SK-N-SH treated with all-trans-retinoic acid at 6 μM for 48 hours (cell line): Measurements from ENCODE around the gene TMEM86A.
"Not testable (repeated sequence)": the region's sequence is repeated elsewhere in the genome, so short reads cannot be mapped to it uniquely, and the experiment has no call there.

ENCODE experiments used
- ATAC-seq: fragments of 200-7000 bp; cut with Tn5 transposase; 3 replicates; pipeline ENCODE4 v1.9.1; 2020; ENCODE audit warnings: mild to moderate bottlenecking, moderate library complexity
- CSDC2 ChIP-seq: fragments of 250-450 bp; sonication (Bioruptor Pico); IDR thresholded peaks from 2 replicates; pipeline ENCODE4 v1.5.0; 2020; ENCODE audit warnings: mild to moderate bottlenecking, moderate library complexity
- ESRRG ChIP-seq: fragments of 250-450 bp; sonication (Bioruptor Pico); IDR thresholded peaks from 2 replicates; pipeline ENCODE4 v1.6.1; 2021; ENCODE audit warnings: mild to moderate bottlenecking
- GLIS3 ChIP-seq: fragments of 250-450 bp; sonication (Bioruptor Pico); IDR thresholded peaks from 2 replicates; pipeline ENCODE4 v1.5.0; 2020; ENCODE audit warnings: mild to moderate bottlenecking, moderate library complexity
- ISL1 ChIP-seq: fragments of 250-450 bp; sonication (Bioruptor Pico); IDR thresholded peaks from 2 replicates; pipeline ENCODE4 v2.1.2; 2022; ENCODE audit warnings: mild to moderate bottlenecking, moderate library complexity
- OSR1 ChIP-seq: fragments of 250-450 bp; sonication (Bioruptor Pico); IDR thresholded peaks from 2 replicates; pipeline ENCODE4 v1.8.0; 2022; ENCODE audit warnings: moderate library complexity, mild to moderate bottlenecking, inconsistent platforms
- PPARA ChIP-seq: fragments of 250-450 bp; sonication (Bioruptor Pico); IDR thresholded peaks from 2 replicates; pipeline ENCODE4 v1.5.0; 2020; ENCODE audit warnings: mild to moderate bottlenecking, borderline replicate concordance
- RARB ChIP-seq: fragments of 250-450 bp; sonication (Bioruptor Pico); IDR thresholded peaks from 2 replicates; pipeline ENCODE4 v1.8.0; 2021; ENCODE audit warnings: mild to moderate bottlenecking, moderate library complexity
- SNAI2 ChIP-seq: fragments of 250-450 bp; sonication (Bioruptor Pico); IDR thresholded peaks from 2 replicates; pipeline ENCODE4 v1.5.0; 2020; ENCODE audit warnings: mild to moderate bottlenecking, moderate library complexity
- TCF4 ChIP-seq: fragments of 250-450 bp; sonication (Bioruptor Pico); IDR thresholded peaks from 2 replicates; pipeline ENCODE4 v1.8.0; 2021; ENCODE audit warnings: mild to moderate bottlenecking, moderate library complexity, borderline replicate concordance
- TOX ChIP-seq: fragments of 250-450 bp; sonication (Bioruptor Pico); IDR thresholded peaks from 2 replicates; pipeline ENCODE4 v1.8.0; 2021; ENCODE audit warnings: mild to moderate bottlenecking, moderate library complexity, borderline replicate concordance
- ZC3H10 ChIP-seq: fragments of 250-450 bp; sonication (Bioruptor Pico); IDR thresholded peaks from 2 replicates; pipeline ENCODE4 v1.5.1; 2021; ENCODE audit warnings: mild to moderate bottlenecking, moderate library complexity
- ZFP3 ChIP-seq: fragments of 250-450 bp; sonication (Bioruptor Pico); IDR thresholded peaks from 2 replicates; pipeline ENCODE4 v1.5.0; 2020; ENCODE audit warnings: mild to moderate bottlenecking, moderate library complexity
- ZFP30 ChIP-seq: fragments of 450-650 bp; formaldehyde crosslinking; IDR thresholded peaks from 2 replicates; pipeline ENCODE4 v1.5.0; 2022; ENCODE audit warnings: mild to moderate bottlenecking, moderate library complexity
- ZNF565 ChIP-seq: fragments of 450-650 bp; formaldehyde crosslinking; conservative IDR thresholded peaks from 2 replicates; pipeline ENCODE4 v1.5.0; 2020; ENCODE audit warnings: low read depth, mild to moderate bottlenecking, moderate library complexity
- ZNF70 ChIP-seq: fragments of 450-650 bp; formaldehyde crosslinking; IDR thresholded peaks from 2 replicates; pipeline ENCODE4 v1.5.0; 2020; ENCODE audit warnings: mild to moderate bottlenecking, moderate library complexity
- ZNF8 ChIP-seq: fragments of 450-650 bp; formaldehyde crosslinking; IDR thresholded peaks from 2 replicates; pipeline ENCODE4 v1.5.0; 2020; ENCODE audit warnings: mild to moderate bottlenecking, moderate library complexity
- TF ChIP-seq, protein P1 (sequence below): fragments of 250-450 bp; sonication (Bioruptor Pico); IDR thresholded peaks from 2 replicates; pipeline ENCODE4 v1.5.1; 2021; ENCODE audit warnings: mild to moderate bottlenecking, moderate library complexity
- TF ChIP-seq, protein P2 (sequence below): fragments of 250-450 bp; sonication (Bioruptor Pico); IDR thresholded peaks from 2 replicates; pipeline ENCODE4 v1.8.0; 2020; ENCODE audit warnings: mild to moderate bottlenecking, moderate library complexity, borderline replicate concordance
- TF ChIP-seq, protein P3 (sequence below): fragments of 250-450 bp; sonication (Bioruptor Pico); IDR thresholded peaks from 2 replicates; pipeline ENCODE4 v1.5.1; 2020; ENCODE audit warnings: low read depth, mild to moderate bottlenecking, moderate library complexity
- TF ChIP-seq, protein P4 (sequence below): fragments of 250-450 bp; sonication (Bioruptor Pico); IDR thresholded peaks from 2 replicates; pipeline ENCODE4 v1.5.0; 2020; ENCODE audit warnings: mild to moderate bottlenecking, moderate library complexity

TMEM86A gene

DNA sequence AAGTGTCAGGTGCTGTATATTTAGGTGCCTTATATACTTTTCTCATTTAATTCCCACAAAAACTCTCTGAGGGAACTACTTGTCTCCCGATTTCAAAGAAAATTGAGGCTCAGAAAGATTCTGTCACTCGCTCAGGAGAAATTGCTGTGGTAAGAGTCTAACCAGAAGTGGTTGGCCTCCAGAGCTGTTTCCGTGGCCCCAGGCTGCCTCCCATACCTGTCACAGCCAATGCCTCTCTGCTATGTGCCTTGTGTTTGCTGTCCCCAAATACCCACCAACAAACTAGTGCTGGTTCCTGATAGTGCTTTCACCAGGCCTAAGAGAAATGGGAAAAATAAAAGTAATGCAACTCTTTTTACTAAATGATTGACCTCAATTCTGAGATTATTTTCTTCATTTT lies 21.0 kb upstream of the TMEM86A start:
- ATAC-seq, result no peak
- TF ChIP-seq, protein P1, sequence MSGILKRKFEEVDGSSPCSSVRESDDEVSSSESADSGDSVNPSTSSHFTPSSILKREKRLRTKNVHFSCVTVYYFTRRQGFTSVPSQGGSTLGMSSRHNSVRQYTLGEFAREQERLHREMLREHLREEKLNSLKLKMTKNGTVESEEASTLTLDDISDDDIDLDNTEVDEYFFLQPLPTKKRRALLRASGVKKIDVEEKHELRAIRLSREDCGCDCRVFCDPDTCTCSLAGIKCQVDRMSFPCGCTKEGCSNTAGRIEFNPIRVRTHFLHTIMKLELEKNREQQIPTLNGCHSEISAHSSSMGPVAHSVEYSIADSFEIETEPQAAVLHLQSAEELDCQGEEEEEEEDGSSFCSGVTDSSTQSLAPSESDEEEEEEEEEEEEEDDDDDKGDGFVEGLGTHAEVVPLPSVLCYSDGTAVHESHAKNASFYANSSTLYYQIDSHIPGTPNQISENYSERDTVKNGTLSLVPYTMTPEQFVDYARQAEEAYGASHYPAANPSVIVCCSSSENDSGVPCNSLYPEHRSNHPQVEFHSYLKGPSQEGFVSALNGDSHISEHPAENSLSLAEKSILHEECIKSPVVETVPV (CRISPR knock-in tag), result no peak
- TF ChIP-seq ZNF565 (CRISPR knock-in tag) (no peak), ZFP3 (CRISPR knock-in tag) (no peak), CSDC2 (no peak), ZNF70 (CRISPR knock-in tag) (no peak), PPARA (CRISPR knock-in tag) (no peak), SNAI2 (CRISPR knock-in tag) (no peak), TOX (CRISPR knock-in tag) (no peak), TCF4 (CRISPR knock-in tag) (no peak), ISL1 (CRISPR knock-in tag) (no peak), ZFP30 (CRISPR knock-in tag) (no peak), ZC3H10 (no peak), GLIS3 (CRISPR knock-in tag) (no peak), ESRRG (no peak)
- TF ChIP-seq, protein P2, sequence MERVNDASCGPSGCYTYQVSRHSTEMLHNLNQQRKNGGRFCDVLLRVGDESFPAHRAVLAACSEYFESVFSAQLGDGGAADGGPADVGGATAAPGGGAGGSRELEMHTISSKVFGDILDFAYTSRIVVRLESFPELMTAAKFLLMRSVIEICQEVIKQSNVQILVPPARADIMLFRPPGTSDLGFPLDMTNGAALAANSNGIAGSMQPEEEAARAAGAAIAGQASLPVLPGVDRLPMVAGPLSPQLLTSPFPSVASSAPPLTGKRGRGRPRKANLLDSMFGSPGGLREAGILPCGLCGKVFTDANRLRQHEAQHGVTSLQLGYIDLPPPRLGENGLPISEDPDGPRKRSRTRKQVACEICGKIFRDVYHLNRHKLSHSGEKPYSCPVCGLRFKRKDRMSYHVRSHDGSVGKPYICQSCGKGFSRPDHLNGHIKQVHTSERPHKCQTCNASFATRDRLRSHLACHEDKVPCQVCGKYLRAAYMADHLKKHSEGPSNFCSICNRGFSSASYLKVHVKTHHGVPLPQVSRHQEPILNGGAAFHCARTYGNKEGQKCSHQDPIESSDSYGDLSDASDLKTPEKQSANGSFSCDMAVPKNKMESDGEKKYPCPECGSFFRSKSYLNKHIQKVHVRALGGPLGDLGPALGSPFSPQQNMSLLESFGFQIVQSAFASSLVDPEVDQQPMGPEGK (CRISPR knock-in tag), result no peak

DNA sequence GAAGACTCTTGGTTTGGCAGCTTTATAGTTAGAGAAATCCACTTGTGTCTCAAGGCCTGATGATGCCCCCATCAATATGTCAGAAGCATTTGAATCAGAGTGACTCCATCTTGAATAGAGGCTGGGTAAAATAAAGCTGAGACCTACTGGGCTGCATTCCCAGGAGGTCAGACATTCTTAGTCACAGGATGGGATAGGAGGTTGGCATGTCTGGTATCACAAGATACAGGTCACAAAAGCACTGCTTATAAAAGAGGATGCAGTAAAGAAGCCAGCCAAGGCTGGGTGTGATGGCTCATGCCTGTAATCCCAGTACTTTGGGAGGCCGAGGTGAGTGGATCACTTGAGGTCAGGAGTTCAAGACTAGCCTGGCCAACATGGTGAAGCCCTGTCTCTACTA lies 16.6 kb upstream of the TMEM86A start:
- ATAC-seq, result not testable (repeated sequence)

DNA sequence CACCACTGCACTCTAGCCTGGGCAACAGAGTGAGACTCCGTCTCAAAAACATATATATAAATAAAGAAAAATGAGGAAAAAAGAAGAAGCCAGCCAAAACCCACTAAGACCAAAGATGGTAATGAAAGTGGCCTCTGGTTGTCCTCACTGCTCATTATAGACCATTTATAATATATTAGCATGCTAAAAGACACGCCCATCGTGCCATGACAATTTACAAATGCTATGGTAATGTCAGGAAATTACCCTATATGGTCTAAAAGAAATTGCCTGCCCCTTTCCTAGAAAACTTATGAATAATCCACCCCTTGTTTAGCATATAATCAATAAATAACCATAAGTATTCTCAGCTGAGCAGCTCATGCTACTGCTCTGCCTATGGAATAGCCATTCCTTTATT lies 16.1 kb upstream of the TMEM86A start:
- no peak for ATAC-seq
- TF ChIP-seq, protein P3, sequence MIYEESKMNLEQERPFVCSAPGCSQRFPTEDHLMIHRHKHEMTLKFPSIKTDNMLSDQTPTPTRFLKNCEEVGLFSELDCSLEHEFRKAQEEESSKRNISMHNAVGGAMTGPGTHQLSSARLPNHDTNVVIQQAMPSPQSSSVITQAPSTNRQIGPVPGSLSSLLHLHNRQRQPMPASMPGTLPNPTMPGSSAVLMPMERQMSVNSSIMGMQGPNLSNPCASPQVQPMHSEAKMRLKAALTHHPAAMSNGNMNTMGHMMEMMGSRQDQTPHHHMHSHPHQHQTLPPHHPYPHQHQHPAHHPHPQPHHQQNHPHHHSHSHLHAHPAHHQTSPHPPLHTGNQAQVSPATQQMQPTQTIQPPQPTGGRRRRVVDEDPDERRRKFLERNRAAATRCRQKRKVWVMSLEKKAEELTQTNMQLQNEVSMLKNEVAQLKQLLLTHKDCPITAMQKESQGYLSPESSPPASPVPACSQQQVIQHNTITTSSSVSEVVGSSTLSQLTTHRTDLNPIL (CRISPR knock-in tag), result no peak
- TF ChIP-seq, protein P4, sequence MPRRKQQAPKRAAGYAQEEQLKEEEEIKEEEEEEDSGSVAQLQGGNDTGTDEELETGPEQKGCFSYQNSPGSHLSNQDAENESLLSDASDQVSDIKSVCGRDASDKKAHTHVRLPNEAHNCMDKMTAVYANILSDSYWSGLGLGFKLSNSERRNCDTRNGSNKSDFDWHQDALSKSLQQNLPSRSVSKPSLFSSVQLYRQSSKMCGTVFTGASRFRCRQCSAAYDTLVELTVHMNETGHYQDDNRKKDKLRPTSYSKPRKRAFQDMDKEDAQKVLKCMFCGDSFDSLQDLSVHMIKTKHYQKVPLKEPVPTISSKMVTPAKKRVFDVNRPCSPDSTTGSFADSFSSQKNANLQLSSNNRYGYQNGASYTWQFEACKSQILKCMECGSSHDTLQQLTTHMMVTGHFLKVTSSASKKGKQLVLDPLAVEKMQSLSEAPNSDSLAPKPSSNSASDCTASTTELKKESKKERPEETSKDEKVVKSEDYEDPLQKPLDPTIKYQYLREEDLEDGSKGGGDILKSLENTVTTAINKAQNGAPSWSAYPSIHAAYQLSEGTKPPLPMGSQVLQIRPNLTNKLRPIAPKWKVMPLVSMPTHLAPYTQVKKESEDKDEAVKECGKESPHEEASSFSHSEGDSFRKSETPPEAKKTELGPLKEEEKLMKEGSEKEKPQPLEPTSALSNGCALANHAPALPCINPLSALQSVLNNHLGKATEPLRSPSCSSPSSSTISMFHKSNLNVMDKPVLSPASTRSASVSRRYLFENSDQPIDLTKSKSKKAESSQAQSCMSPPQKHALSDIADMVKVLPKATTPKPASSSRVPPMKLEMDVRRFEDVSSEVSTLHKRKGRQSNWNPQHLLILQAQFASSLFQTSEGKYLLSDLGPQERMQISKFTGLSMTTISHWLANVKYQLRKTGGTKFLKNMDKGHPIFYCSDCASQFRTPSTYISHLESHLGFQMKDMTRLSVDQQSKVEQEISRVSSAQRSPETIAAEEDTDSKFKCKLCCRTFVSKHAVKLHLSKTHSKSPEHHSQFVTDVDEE (CRISPR knock-in tag), result no peak
- TF ChIP-seq ESRRG, result no peak
- no peak for TF ChIP-seq SNAI2 (CRISPR knock-in tag)
- no peak for TF ChIP-seq ZNF70 (CRISPR knock-in tag)
- TF ChIP-seq ZNF565 (CRISPR knock-in tag), result no peak
- no peak for TF ChIP-seq TOX (CRISPR knock-in tag)
- no peak for TF ChIP-seq ZNF8 (CRISPR knock-in tag)
- no peak for TF ChIP-seq ZC3H10
- TF ChIP-seq, all 23 proteins: peak for 0

DNA sequence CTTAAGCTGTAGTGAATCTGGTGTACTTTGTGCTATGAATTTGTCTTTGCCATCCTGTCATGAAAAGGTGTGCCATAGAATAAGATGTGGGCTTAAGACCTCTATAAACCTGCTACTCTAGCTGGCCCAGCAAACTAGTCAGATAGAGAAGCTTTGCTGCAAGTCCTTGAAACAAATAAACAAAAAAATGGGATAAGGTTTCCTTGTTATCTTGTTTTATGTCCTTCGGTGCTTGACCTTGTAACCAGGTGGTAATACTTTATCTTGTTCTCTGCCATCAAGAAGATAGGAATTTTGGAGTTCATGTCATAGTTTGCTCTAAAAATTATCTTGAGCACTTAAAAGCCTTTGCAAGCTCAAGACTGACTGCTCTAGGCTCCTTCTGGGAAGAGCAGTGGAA lies 14.3 kb upstream of the TMEM86A start:
- no peak for TF ChIP-seq ZNF8 (CRISPR knock-in tag)
- TF ChIP-seq, protein P2 (CRISPR knock-in tag), result no peak
- no peak for TF ChIP-seq ZFP3 (CRISPR knock-in tag)
- TF ChIP-seq OSR1 (CRISPR knock-in tag), result no peak
- no peak for TF ChIP-seq SNAI2 (CRISPR knock-in tag)
- no peak for TF ChIP-seq RARB (CRISPR knock-in tag)
- TF ChIP-seq, all 23 proteins: peak for 0
- ATAC-seq, result no peak

DNA sequence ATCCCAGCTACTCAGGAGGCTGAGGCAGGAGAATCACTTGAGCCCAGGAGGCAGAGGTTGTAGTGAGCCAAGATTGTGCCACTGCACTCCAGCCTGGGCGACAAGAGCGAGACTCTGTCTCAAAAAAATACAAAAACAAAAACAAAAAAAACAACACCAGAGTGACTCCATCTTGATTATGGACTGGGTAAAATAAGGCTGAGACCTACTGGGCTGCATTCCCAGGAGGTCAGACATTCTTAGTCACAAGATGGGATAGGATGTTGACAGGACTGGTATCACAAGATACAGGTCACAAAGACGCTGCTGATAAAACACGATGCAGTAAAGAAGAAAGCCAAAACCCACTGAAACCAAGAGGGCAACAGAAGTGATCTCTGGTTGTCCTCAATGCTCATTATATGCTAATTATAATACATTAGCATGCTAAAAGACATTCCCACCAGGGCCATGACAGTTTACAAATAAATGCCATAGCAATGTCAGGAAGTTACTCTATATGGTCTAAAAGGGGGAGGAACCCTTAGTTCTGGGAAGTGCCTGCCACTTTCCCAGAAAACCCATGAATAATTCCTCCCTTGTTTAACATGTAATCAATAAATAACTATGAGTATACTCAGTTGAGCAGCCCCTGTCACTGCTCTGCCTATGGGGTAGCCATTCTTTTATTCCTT lies 7.0 kb upstream of the TMEM86A start:
- ATAC-seq, result not testable (repeated sequence)
